ENCODE measurements around the gene C1orf226.

DNA sequence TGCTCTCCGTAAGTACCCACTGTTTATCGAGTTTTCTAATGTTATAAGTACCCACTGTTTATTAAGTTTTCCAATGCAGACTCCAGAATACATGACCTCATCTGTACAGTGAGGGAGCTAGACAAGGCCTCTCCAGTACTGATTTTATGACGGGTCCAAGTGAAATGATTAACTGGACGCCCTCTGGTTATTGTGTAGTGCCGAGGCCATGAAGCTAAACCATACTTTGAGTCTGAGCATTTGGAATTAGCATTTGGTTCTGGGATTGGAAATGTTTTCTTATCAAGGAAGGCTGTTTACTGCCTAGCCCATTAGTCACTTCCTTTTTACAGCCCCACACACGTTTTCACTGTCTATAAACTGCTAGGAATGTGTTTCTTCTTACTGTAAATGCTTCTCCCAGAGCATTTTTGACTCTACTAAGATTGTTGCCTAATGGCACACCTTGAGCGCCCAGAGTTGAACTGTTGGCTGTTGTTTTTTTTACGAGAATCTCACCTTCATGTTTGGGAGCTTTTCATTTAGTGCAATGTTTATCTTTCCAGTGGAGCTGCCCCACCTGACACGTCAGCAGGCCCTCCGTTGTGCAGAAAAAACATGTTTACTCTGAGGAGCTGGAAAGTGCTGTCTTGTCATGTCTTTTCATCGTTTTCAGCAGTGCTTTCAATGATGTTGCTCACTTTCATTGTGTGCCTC lies 31.7 kb upstream of the C1orf226 start:
- TF ChIP-seq, protein P1, sequence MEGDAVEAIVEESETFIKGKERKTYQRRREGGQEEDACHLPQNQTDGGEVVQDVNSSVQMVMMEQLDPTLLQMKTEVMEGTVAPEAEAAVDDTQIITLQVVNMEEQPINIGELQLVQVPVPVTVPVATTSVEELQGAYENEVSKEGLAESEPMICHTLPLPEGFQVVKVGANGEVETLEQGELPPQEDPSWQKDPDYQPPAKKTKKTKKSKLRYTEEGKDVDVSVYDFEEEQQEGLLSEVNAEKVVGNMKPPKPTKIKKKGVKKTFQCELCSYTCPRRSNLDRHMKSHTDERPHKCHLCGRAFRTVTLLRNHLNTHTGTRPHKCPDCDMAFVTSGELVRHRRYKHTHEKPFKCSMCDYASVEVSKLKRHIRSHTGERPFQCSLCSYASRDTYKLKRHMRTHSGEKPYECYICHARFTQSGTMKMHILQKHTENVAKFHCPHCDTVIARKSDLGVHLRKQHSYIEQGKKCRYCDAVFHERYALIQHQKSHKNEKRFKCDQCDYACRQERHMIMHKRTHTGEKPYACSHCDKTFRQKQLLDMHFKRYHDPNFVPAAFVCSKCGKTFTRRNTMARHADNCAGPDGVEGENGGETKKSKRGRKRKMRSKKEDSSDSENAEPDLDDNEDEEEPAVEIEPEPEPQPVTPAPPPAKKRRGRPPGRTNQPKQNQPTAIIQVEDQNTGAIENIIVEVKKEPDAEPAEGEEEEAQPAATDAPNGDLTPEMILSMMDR (IDR thresholded peaks at IDR 0.05), result no peak
- TF ChIP-seq, protein P2, sequence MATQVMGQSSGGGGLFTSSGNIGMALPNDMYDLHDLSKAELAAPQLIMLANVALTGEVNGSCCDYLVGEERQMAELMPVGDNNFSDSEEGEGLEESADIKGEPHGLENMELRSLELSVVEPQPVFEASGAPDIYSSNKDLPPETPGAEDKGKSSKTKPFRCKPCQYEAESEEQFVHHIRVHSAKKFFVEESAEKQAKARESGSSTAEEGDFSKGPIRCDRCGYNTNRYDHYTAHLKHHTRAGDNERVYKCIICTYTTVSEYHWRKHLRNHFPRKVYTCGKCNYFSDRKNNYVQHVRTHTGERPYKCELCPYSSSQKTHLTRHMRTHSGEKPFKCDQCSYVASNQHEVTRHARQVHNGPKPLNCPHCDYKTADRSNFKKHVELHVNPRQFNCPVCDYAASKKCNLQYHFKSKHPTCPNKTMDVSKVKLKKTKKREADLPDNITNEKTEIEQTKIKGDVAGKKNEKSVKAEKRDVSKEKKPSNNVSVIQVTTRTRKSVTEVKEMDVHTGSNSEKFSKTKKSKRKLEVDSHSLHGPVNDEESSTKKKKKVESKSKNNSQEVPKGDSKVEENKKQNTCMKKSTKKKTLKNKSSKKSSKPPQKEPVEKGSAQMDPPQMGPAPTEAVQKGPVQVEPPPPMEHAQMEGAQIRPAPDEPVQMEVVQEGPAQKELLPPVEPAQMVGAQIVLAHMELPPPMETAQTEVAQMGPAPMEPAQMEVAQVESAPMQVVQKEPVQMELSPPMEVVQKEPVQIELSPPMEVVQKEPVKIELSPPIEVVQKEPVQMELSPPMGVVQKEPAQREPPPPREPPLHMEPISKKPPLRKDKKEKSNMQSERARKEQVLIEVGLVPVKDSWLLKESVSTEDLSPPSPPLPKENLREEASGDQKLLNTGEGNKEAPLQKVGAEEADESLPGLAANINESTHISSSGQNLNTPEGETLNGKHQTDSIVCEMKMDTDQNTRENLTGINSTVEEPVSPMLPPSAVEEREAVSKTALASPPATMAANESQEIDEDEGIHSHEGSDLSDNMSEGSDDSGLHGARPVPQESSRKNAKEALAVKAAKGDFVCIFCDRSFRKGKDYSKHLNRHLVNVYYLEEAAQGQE (IDR thresholded peaks at IDR 0.05), result no peak
- TF ChIP-seq RAD21 (conservative IDR thresholded peaks at IDR 0.05 in 1 of 2, IDR thresholded peaks at IDR 0.05 in 1 of 2), result no peak
